Measurements from ENCODE around the gene ANKMY1.
A peak's percentile ranks its signal among the peaks of the same experiment; 100 is the strongest.

The ANKMY1 gene

GRCh38 chr2:240579071-240579762 is 21.4 kb upstream of the ANKMY1 start:
- DNase-seq = no peak

GRCh38 chr2:240578488-240578887 is 20.7 kb upstream of the ANKMY1 start:
- no peak for DNase-seq

GRCh38 chr2:240578110-240578450 is 20.3 kb upstream of the ANKMY1 start:
- DNase-seq = no peak

- no peak for DNase-seq
These were observed 19.7 kb upstream of the ANKMY1 start for GRCh38 chr2:240577281-240578109.

GRCh38 chr2:240576436-240577205 is 18.8 kb upstream of the ANKMY1 start:
- no peak for DNase-seq

- no peak for DNase-seq
These were observed 18.2 kb upstream of the ANKMY1 start for GRCh38 chr2:240576036-240576435.

- no peak for DNase-seq
These were observed 17.5 kb upstream of the ANKMY1 start for GRCh38 chr2:240575101-240575965.

- no peak for DNase-seq
These were observed 16.8 kb upstream of the ANKMY1 start for GRCh38 chr2:240574386-240575100.

- no peak for DNase-seq
These were observed 16.0 kb upstream of the ANKMY1 start for GRCh38 chr2:240573516-240574385.

GRCh38 chr2:240573071-240573515 is 15.3 kb upstream of the ANKMY1 start:
- no peak for DNase-seq

GRCh38 chr2:240572141-240573031 is 14.6 kb upstream of the ANKMY1 start:
- DNase-seq = no peak

GRCh38 chr2:240571314-240571973 is 13.7 kb upstream of the ANKMY1 start:
- DNase-seq = no peak

GRCh38 chr2:240570531-240571313 is 12.9 kb upstream of the ANKMY1 start:
- DNase-seq = no peak

- DNase-seq = no peak
These were observed 12.3 kb upstream of the ANKMY1 start for GRCh38 chr2:240569998-240570530.

- no peak for DNase-seq
These were observed 11.8 kb upstream of the ANKMY1 start for GRCh38 chr2:240569523-240569997.

- peak in 1 of 2 donors; percentile 62 for DNase-seq
These were observed 11.1 kb upstream of the ANKMY1 start for GRCh38 chr2:240568678-240569522.
